Measurements from ENCODE around the gene ICA1.

DNA sequence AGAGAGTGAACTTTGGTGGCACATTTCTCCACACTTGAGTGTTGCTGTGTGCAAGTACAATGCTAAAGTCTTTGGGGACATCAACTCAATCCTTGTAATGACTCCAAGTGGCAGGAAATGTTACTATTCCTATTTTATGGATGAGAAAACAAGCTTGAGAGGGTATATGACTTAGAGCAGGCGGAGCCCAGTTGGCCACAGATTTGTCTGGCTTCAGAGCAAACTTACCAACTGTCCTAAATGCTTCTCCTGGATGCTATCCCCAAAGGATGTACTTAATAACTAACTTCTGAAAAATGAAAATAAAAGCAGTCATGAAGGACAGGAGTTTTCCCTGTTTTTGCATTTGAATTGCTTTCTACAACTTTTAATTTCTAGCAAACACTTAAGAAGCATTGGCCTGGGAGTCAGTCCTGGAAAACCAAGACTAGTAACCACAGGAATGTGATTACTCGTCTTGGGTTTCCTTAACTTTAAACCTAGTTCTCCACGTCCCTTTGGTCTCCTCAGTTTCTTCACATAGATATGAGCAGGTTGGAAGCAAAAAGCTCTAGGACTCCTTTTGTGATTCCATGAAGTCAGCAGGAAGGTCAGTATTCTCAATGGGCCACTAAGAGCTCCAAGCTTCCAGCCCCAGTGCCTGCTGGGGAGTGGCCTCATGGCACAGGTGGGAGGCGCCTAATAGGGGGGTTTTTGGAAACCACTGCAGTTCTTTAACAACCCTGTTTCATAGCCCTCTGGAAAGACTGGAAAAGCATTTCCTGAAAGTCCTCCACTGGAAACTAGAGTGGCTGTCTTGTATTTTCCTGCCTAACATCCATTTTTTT, 152.6 kb downstream of the ICA1 start:
- TF ChIP-seq, protein P1, sequence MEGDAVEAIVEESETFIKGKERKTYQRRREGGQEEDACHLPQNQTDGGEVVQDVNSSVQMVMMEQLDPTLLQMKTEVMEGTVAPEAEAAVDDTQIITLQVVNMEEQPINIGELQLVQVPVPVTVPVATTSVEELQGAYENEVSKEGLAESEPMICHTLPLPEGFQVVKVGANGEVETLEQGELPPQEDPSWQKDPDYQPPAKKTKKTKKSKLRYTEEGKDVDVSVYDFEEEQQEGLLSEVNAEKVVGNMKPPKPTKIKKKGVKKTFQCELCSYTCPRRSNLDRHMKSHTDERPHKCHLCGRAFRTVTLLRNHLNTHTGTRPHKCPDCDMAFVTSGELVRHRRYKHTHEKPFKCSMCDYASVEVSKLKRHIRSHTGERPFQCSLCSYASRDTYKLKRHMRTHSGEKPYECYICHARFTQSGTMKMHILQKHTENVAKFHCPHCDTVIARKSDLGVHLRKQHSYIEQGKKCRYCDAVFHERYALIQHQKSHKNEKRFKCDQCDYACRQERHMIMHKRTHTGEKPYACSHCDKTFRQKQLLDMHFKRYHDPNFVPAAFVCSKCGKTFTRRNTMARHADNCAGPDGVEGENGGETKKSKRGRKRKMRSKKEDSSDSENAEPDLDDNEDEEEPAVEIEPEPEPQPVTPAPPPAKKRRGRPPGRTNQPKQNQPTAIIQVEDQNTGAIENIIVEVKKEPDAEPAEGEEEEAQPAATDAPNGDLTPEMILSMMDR (IDR thresholded peaks at IDR 0.05; ENCODE audit: low read depth, low read length) = no peak
- TF ChIP-seq POLR2A (IDR thresholded peaks at IDR 0.05; ENCODE audit: extremely low read depth, insufficient read length) (no peak), MYC (IDR thresholded peaks at IDR 0.05; ENCODE audit: low read depth, low read length) (no peak)
- TF ChIP-seq, protein P2, sequence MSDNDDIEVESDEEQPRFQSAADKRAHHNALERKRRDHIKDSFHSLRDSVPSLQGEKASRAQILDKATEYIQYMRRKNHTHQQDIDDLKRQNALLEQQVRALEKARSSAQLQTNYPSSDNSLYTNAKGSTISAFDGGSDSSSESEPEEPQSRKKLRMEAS (IDR thresholded peaks at IDR 0.05; ENCODE audit: low read depth, low read length) = no peak

All from NB4 (cell line).